ENCODE results near the gene UPF2.
"Not testable (repeated sequence)": the region's sequence is repeated elsewhere in the genome, so short reads cannot be mapped to it uniquely, and the experiment has no call there.

The UPF2 gene, protein sequence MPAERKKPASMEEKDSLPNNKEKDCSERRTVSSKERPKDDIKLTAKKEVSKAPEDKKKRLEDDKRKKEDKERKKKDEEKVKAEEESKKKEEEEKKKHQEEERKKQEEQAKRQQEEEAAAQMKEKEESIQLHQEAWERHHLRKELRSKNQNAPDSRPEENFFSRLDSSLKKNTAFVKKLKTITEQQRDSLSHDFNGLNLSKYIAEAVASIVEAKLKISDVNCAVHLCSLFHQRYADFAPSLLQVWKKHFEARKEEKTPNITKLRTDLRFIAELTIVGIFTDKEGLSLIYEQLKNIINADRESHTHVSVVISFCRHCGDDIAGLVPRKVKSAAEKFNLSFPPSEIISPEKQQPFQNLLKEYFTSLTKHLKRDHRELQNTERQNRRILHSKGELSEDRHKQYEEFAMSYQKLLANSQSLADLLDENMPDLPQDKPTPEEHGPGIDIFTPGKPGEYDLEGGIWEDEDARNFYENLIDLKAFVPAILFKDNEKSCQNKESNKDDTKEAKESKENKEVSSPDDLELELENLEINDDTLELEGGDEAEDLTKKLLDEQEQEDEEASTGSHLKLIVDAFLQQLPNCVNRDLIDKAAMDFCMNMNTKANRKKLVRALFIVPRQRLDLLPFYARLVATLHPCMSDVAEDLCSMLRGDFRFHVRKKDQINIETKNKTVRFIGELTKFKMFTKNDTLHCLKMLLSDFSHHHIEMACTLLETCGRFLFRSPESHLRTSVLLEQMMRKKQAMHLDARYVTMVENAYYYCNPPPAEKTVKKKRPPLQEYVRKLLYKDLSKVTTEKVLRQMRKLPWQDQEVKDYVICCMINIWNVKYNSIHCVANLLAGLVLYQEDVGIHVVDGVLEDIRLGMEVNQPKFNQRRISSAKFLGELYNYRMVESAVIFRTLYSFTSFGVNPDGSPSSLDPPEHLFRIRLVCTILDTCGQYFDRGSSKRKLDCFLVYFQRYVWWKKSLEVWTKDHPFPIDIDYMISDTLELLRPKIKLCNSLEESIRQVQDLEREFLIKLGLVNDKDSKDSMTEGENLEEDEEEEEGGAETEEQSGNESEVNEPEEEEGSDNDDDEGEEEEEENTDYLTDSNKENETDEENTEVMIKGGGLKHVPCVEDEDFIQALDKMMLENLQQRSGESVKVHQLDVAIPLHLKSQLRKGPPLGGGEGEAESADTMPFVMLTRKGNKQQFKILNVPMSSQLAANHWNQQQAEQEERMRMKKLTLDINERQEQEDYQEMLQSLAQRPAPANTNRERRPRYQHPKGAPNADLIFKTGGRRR

DNA sequence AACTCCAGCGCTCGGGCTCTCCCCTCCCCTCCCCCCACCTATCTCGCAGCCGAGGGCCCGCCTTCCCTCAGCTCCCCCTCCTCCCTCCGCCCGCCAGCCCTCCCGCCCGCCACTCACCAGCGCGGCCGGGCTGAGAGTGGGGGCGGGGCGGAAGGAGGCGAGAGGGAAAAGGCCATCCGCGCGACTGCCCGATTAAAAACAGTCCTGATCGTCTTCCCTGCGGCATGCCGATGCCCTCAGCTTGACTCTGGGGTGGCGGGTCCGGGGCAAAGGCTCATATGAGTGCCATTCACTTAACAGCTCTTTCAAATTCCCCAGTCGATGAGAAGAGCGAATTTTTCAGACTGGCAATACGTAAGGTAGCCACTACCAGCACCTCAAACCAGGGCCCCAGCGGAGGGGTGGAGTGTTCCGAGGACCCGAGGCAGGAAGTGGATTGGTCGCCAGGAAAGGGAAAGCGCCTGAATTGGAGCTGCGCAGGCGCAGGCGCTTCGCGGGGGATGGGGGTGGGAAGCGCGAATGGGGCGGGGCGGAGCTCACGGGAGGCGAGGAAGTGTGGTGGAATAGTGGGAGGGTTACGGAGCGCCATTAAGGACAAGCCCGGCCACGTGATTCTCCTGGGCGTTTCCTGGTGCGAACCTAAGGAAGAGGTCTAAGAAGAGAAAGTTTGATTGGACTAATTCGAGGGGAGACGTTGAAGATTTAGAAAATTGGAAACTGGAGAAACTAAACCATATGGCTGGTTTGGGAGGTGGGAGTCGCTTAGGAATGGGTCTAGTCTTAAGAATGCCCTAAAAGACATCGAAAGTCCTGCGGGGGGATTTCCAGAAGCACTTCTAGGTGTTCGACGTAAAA is at the start of gene UPF2:
UPF2 (minus strand) TSS at position 13 of the 855 bp plus-strand sequence. CDS start 7,386 bp downstream, outside the sequence.
- peak; percentile 99 for DNase-seq (ENCODE audit: low spot score)

DNA sequence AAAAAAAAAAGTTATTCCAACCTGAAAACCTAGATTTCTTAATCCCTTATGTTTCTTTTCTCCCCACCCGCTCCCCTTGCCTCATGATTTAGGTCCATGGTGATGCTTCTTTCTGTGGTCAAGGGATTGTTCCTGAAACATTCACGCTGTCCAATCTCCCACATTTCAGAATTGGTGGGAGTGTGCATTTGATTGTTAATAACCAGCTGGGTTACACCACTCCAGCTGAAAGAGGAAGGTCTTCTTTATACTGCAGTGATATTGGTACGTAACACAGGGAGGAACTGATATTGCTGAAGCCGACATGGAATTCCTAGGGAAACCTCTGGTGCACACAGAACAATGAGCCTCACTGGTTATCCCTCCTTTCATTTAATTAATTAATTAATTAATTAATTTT is 48.8 kb upstream of the UPF2 start:
- DNase-seq (ENCODE audit: low spot score), result no peak

DNA sequence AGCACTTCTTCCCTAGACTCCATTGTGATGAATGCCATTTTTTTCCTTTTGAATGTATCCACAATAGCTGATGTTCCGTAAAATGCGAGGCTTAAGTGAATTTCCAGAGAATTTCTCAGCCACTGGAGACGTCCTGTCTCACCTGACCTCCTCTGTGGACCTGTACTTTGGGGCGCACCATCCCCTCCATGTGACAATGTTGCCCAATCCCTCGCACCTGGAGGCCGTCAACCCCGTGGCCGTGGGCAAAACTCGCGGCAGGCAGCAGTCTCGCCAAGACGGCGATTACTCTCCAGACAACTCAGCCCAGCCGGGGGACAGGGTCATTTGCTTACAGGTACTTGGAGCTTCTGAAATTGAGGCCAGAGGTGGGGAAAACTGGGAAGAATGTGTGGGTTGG is 46.3 kb upstream of the UPF2 start:
- no peak for DNase-seq (ENCODE audit: low spot score)

DNA sequence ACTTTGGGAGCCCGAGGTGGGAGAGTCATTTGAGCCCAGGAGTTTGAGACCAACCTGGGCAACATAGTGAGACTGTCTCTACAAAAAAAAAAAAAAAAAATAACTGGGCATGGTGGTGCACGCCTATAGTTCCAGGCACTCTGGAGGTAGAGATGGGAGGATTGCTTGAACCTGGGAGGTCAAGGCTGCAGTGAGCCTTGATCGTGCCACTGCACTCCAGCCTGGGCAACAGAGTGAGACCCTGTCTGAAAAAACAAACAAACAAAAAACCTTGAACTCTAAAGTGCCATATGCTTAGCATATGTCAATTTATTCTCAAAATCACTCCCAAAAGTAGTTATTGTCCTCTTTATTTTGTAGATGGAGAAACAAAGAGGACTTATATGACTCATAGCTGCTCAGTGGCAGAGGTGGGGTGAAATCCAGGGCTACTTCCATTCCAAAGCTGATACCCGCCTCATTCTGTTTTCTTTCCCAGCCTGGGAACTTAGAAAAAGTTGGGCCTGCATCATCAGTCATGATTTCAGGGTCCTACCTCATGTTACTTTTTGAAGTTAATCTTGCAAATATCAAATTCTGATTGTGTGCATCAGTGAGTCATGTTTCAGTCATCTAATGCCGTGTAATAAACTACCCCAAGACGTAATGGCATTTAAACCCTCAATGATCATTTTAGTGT is 39.4 kb upstream of the UPF2 start:
- no peak for DNase-seq (ENCODE audit: low spot score)

DNA sequence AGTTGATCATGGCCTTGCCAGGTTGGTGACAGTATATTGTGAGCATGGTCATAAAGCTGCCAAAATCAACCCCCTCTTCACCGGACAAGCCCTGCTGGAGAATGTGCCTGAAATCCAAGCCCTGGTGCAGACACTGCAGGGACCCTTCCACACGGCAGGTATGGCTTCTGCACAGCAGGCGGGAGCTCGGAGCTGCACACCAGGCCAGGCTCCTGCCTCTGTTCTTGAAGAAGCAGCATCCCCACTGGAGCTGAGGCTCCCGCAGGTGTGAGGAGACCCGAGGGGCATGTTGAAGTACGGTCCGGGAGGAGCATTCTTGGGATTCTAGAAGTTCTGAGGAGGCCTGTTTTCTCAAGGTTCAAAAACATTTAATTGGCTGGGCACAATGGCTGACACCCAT is 38.9 kb upstream of the UPF2 start:
- DNase-seq (ENCODE audit: low spot score), result no peak

DNA sequence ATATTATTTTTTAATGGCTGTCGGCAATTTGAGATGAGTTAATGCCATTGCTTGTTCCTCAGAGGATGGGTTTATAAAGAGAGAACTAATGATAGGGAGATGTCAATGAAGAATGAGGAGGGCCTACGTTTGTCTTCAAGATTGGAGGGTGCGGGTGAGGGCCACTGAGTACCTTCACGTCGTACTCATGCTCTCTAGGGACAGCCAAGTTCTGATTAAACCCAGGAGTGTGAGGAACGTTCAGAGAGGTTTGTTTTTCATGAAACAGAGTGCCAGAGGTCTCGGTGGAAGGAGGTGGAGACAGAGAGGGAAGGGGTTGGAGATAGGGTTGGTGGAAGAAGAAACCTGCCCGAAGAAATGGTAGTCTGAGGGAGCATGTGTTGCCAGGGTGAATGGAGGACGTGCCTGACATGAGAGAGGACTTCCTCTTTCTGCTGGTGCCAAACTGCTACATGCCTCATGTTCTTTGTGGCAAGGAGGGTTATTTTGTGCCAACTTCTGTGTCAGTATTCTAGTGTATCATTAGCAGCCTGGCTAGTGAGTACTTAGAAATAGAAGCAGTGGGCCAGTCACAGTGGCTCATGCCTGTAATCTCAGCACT is 35.1 kb upstream of the UPF2 start:
- DNase-seq (ENCODE audit: low spot score), result no peak

DNA sequence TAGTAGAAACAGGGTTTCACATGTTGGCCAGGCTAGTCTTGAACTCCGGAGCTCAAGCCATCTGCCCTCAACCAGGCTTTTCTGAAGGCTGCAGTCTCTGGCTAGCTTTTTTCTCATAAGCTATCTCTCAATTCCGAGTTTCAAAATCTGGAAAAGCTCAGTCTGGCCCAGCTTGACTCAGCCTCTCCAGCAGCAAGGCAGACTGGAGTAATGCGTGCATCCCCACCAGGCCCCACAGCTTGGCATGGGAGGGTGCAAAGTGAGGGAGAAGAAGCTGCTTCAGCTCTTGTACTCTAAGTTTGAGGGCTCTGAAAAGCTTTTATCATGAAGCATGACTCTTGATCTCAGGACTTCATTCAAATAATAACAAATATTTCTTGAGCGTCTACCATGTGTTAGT is 30.9 kb upstream of the UPF2 start:
- no peak for DNase-seq (ENCODE audit: low spot score)

DNA sequence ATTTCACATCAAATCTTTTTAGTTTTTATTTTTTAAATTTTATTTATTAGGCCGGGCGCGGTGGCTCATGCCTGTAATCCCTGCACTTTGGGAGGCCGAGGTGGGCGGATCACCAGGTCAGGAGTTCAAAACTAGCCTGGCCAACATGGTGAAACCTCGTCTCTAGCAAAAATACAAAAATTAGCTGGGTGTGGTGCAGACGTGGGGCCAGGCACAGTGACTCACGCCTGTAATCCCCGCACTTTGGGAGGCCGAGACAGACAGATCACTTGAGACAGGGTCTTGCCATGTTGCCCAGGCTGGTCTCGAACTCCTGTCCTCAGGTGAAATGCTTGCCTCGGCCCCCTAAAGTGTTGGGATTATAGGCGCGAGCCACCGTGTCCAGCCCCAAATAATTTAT is 28.8 kb upstream of the UPF2 start:
- DNase-seq (ENCODE audit: low spot score), result not testable (repeated sequence)

DNA sequence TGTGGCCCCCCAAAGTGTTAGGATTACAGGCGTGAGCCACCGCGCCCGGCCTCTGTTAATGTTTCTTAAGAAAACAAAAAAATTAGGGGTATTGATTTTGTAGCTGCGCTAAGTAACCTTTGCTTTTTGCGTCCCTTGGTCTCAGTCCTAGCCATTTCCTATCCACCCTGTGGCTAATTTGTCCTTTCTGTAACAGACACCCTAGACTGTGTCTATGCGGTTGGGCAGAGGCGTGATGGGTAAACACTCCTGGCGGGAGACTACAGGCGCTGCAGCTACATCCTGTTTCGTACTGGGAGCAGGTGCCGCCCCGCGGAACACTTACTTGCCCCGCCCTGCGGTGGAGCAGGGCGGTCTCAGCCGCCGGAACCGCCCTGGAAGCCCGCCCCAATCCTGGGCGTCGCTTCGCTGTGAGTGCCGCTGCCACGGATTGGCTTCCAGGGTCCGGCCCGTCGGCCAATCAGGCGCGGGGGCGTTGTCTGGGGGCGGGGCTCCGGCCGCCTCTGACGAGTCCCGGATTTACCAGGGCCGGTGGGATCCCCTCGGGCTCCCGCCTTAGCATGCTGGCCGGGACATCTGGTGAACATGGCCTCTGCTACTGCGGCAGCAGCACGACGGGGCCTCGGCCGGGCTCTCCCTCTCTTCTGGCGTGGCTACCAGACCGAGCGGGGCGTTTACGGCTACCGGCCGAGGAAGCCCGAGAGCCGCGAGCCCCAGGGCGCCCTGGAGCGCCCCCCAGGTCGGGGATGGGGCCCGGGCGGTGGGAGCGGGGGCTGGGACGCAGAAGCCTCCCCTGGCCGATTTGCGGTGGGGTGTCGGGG is 26.1 kb upstream of the UPF2 start, which contains the start of gene DHTKD1:
DHTKD1 (plus strand) TSS at position 506 of the 821 bp plus-strand sequence; CDS start at position 586, 80 bp downstream.
- DNase-seq (ENCODE audit: low spot score), result peak; percentile 99

DNA sequence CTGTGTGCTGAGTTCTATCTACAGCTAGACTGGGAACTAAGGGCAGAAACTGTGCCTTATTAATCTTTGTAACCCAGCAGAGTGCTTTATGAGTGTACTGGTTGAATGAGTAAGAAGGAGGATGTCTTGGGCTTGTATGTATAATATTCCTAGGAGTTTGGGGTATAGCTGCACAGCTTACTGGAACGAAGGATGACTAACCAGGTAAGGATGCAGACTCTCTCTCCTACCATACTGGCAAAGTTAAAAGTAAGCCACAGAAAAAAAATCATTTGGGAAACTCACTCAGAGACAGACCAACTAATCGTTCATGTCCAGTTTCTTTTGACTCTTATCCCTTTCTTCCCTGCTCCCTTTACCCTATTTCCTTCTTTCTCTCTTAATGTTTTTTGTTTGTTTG is 24.7 kb upstream of the UPF2 start:
- DNase-seq (ENCODE audit: low spot score), result peak; percentile 15

DNA sequence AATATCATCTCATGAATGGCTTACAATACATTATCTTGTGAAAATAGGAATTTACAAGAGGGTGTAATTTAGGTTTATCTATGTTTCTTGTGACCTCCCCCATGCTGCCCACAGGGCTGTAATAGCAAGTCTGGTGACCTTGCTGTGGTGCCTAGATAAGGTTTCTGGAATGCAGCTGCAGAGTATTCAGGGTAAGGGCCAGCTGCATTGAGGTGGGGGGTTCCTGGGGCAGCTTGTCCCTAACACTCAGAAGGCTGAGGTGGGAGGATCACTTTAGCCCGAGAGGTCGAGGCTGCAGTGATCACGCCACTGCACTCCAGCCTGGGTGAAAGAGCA is 20.8 kb upstream of the UPF2 start:
- no peak for DNase-seq (ENCODE audit: low spot score)

DNA sequence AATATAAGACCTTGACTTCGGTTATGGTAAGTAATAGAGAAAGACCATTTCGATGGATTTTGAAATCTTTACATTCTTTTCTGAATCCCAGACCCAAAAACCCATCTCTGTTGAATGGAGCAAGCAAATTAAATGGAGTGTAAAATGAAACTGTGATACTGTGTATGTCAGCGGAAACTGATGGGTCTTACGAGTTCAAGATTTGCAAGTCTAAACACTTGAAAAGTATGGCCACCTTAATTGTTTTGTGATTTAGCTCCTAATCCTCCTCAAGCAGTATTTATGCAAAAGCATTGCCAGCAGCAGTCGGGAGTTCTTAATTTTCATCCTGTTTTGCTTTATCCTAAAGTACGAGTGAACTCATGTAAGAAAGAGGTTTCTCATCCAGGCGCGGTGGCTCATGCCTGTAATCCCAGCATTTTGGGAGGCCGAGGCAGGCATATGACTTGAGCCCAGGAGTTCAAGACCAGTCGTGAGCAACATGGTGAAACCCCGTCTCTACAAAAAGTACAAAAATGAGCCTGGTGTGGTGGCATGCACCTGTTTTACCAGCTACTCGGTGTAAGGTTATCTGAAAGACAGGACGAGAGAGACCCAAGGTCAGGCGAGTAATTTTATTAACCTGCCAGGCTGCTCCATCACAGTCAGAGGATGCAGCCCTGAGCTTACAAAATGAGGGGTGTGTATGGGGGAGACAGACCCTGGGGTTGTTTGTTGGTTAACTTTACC is 20.3 kb upstream of the UPF2 start:
- no peak for DNase-seq (ENCODE audit: low spot score)

DNA sequence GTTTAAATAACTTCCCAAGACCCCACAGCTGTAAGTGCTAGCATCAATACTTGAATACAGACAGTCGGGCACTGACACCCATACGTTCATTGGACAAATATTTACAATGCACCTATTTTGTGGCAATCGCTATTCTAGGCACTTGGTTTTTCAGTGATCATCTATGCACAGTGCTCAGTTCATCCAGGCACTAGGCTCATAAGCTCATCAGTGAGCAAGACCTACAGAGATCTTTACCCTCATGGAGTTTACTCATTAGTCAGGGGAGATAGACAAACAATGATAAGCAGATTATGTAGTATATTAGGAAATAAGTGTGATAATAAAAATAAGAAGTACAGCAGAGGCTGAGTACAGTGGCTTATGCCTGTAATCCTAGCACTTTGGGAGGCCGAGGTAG is 18.5 kb upstream of the UPF2 start:
- no peak for DNase-seq (ENCODE audit: low spot score)

DNA sequence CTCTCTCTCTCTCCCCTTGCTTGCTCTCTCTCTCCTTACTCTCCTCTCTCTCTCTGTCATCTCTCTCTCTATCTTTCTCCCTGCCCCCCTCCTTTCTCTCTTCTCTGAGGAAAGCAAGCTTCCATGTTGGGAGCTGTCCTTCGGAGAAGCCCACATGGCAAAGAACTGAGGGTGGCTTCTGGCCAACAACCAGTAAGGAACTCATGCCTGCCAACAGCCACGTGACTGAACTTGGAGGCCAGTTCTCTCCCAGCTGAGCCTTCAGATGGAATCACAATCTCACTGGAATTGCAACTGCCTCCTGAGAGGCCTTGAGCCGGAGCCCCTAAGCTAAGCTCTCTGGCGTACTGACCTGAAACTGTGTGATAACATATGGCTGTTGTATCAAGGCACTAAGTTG is 14.1 kb upstream of the UPF2 start:
- no peak for DNase-seq (ENCODE audit: low spot score)

DNA sequence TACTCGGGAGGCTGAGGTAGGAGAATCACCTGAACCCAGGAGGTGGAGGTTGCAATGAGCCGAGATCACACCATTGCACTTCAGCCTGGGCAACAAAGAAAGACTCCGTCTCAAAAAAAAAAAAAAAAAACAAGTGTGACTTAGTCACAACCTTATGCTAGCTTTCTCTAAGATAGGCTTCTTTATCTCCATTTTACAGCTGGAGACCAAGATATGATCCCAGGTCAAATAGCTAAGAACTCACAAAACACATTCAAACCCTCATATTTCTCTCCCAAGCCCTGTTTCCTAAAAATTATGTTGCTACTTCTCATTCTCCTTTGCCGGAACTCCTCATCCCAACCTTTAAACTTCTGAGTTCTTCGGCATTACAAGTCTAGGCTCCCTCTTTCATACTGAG is 13.1 kb upstream of the UPF2 start:
- no peak for DNase-seq (ENCODE audit: low spot score)

DNA sequence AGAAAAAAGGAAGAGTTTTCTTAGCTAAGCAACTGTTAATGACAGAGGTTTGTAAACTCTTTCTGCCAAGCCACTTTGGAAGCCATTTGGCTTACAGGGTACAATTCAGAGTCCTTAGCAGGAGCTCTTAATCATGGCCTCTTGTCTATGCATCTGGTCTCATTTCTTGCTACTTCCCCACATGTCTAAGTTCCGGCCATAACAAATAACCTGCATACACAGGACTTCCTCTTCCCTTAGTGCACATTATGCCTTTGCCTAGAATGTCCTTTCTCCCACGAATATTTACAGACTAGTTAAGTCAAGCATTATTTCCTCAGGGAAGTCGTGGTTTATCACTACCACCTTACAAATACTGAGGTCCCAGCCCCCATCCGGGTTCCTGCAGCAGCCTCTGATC is 8.6 kb upstream of the UPF2 start:
- no peak for DNase-seq (ENCODE audit: low spot score)

DNA sequence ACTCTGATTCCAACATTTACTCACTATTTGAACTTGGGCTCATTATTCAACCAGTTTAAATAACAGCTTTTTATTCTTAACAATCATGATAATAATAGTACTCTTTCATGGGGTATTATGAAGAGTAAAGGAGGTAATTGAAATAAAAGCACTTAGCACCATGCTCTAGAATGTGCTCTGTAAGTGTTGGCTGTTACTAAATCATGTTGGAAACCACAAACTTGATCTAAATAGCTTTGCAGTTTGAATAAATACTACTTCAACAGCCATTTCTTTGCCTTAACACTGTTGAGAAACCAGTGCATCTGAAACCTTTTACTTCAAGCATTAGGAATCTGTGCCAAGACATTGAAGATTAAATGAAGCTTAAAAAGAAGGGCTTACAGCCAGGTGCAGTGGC is 7.9 kb upstream of the UPF2 start:
- no peak for DNase-seq (ENCODE audit: low spot score)

DNA sequence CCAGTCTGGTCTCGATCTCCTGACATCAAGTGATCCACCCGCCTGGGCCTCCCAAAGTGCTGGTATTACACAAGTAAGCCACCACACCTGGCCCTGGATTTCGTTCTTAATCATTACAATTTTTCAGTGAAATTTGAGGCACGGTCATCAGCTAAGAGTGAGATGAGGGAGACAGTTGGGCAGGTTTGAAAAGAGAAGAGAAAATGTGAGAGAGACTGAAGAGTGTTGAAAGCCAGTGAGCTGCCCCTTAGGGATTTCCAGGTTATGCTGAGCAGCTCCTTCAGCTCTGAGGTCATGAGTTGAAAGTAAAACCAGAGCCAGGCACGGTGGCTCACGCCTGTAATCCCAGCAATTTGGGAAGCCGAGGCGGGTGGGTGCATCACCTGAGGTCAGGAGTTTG is 5.9 kb upstream of the UPF2 start:
- peak; percentile 19 for DNase-seq (ENCODE audit: low spot score)

DNA sequence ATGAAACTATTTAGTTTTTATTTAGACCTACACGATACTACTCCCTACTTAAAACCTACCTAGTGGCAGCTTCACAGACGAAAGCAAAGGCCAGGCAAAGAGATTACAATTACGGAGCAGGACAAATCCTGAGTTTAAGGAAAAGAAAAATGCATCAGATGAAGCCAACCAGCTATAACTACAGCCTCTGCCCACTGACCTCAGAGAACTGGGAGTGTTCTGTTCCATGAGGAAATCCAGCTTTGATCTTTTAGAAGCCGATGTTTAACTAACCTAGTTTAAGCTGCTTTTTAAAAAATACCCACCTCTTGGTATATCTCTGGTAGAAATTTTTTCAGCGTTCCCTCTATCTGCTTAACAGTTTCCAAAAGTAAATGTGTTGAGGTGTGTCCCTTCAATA is 3.0 kb upstream of the UPF2 start:
- DNase-seq (ENCODE audit: low spot score), result no peak
